Measurements from ENCODE around the gene HLCS.

DNA sequence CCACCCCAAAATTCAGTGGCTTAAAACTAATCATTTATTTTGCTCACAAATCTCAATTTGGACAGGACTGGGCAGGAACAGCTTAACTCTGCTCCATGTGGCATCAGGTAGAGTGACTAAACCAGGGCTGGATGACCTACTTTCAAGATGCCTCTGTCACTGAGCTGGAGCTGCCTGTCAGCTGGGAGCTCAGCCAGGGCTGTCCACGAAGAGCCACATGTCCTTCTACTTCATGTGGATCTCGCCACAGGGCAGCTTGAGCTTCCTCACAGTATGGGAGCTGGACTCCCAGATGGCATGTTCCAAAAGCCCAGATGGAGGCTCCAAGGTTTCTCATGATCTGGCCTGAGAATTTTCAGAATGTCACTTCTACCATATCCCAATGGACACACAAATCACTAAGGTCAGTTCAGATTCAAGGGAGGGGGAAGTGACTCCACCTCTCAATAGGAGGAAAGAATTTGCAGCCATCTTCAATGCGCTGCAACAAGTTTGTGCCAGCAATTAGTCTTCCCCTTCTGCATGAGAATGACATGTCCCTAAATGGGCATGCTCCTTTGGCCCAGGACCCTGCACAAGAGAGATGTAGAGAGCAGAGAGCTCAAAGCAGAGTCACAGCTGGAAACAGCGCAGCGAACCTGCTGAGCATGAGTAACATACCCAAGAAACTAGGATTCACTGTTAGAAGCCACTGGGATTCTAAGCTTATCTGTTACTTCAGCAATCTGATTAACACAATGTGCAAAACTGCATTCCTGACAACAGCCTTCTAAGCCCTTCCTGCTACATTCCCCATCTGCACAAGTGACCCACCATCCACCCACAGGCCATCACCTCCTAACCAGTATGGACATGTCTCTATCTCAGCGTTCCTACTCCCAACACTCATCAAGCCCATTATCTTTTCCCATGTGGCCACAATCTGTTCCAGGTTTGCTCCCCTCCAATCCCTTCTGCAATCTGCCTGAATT lies 17.0 kb downstream of the HLCS start:
- TF ChIP-seq CBX5 (IDR thresholded peaks at IDR 0.05; ENCODE audit: low read depth, low read length) (no peak), TAF1 (IDR thresholded peaks at IDR 0.05; ENCODE audit: low read depth, low read length) (no peak), TCF12 (IDR thresholded peaks at IDR 0.05; ENCODE audit: low read depth, low read length) (no peak), SIN3A (conservative IDR thresholded peaks at IDR 0.05 in 1 of 2, IDR thresholded peaks at IDR 0.05 in 1 of 2; ENCODE audit: low read depth in 1 of 2, low read length in 2 of 2) (no peak), CEBPB (IDR thresholded peaks at IDR 0.05; ENCODE audit: low read depth, low read length) (no peak)
- TF ChIP-seq, protein P1, sequence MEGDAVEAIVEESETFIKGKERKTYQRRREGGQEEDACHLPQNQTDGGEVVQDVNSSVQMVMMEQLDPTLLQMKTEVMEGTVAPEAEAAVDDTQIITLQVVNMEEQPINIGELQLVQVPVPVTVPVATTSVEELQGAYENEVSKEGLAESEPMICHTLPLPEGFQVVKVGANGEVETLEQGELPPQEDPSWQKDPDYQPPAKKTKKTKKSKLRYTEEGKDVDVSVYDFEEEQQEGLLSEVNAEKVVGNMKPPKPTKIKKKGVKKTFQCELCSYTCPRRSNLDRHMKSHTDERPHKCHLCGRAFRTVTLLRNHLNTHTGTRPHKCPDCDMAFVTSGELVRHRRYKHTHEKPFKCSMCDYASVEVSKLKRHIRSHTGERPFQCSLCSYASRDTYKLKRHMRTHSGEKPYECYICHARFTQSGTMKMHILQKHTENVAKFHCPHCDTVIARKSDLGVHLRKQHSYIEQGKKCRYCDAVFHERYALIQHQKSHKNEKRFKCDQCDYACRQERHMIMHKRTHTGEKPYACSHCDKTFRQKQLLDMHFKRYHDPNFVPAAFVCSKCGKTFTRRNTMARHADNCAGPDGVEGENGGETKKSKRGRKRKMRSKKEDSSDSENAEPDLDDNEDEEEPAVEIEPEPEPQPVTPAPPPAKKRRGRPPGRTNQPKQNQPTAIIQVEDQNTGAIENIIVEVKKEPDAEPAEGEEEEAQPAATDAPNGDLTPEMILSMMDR (IDR thresholded peaks at IDR 0.05; ENCODE audit: control extremely low read depth in 1 of 3, insufficient read depth in 1 of 3, low read depth in 1 of 3, low read length in 3 of 3): no peak
- TF ChIP-seq, protein P2, sequence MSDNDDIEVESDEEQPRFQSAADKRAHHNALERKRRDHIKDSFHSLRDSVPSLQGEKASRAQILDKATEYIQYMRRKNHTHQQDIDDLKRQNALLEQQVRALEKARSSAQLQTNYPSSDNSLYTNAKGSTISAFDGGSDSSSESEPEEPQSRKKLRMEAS (IDR thresholded peaks at IDR 0.05): no peak

All from H1 (cell line).